ENCODE measurements around the gene ZBTB11.

- TF ChIP-seq CTCF (IDR thresholded peaks at IDR 0.05; ENCODE audit: poor library complexity) (no peak), EZH2phosphoT487 (IDR thresholded peaks at IDR 0.05; ENCODE audit: low read depth, severe bottlenecking, unreplicated experiment) (no peak)
Measured at GRCh38 chr3:101633186-101633585, 43.7 kb downstream of the ZBTB11 start.

Data from hepatocyte (in vitro differentiated cells).